GM18517 (cell line): ENCODE results near the gene C8B.

Experiments
- ATAC-seq: cut with Tn5 transposase; IDR thresholded peaks from one replicate; pipeline ENCODE4 v1.9.1; 2021; ENCODE audit warnings: mild to moderate bottlenecking, moderate library complexity; ENCODE audit not compliant: unreplicated experiment

The C8B gene

DNA sequence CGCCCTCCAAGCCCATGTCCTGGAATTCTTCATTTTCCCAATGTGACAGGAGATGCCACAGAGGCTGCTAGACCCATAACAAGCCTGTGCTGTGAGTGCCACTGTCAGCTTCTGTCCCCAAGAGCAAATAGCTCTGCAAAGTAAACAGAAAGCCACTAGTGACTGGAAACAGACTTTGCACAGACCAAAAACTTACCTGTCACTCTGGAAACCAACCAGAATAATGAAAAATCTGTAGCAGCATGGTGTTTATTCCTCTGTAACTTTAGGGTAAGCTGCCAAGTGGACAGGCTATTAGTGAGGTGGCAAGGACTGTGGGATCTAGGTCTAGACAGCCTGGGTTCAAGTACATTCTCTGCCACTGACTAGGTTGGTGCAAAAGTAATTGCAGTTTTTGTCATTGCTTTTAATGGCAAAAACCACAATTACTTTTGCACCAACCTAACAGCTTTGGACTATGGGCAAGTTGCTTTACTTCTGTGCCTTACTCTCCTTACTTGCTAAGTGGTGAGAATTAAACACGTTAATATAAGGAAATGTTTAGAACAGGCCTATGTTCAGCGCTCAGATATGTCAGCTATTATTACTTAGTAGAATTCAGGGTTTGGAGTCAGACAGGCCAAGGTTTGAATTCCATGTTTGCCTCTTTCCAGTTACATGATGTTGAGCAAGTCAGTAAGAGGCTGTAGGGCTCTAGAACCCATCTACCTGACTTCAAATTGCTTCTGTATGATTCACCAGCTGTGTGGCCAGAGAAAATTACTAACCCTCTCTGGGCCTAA lies at the start of gene C8B:
C8B (minus strand) TSS at position 100 of the 782 bp plus-strand sequence; CDS start at position 33, 67 bp downstream.
- ATAC-seq = no peak

DNA sequence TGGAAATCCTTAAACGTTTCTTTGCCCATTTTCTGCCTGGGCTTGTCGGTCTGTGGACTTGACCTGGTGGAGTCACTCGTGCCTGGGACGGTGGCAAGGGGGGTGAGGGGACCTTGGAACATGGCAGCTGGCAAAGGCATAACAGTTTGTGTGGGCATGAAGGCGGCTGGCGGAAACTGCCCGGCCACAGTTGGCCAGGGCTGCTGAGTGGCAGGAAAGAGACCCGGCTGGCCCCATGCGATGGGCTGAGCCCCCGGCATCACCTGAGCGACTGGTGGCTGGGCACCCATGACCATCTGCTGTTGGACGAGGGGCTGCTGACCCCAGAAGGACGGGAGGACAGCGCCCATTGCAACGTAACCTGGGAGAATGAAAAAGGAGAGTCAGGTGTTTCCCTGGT lies 49.3 kb upstream of the C8B start:
- no peak for ATAC-seq

DNA sequence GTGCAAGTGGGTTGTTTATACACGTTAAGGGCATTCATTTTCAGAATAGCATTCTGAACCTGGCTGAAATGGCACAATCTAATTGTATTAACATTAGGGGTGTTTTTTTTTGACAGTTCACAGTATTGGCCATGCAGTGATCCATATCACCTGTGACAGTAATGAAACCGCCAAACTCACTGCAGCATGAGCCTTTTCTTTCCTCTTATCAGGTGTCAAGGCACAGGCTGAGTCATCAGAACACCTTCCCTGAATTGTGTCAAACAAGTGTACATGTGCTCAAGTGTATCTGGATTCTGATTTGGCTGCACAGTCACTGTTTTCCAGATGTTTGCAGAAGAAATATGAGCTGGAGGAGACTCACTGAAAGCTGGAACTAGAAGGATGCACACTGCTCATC lies 47.7 kb upstream of the C8B start:
- no peak for ATAC-seq

DNA sequence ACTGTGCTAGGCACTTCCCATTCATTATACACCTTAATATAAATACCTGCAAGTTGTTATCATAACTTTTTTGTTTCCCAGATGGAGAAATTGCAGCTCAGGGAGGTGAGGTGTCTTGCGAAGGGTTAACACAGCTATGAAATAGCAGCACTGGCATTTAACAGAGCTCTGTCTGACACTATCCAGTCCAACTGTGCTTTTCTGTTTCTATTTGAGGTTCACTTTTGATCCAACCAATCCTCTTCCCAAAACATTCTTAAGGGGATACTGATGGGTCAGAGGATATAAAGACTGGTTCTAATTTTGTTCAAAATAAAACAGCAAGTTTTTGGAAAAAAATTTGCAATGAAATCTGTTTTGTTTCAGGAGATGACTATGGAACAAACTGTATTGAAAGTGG lies 46.5 kb upstream of the C8B start:
- no peak for ATAC-seq

DNA sequence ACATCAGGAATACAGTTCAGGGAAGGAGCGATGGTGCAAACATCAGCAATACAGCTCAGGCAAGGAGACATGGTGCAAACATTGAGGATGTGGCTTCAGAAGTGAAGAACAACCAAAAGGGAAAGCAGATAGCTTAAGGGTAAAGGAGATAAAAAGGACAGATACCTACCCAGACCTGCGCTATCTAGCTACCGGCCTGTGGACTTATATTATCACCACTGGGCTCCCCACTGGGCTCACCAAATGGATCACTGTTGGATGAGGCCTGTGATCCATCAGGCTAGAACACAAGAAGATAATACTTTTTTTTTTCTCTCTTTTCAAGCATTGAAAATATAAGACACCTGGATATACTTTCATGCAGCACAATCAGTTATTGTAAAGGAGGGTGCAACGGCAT lies 44.7 kb upstream of the C8B start:
- no peak for ATAC-seq

DNA sequence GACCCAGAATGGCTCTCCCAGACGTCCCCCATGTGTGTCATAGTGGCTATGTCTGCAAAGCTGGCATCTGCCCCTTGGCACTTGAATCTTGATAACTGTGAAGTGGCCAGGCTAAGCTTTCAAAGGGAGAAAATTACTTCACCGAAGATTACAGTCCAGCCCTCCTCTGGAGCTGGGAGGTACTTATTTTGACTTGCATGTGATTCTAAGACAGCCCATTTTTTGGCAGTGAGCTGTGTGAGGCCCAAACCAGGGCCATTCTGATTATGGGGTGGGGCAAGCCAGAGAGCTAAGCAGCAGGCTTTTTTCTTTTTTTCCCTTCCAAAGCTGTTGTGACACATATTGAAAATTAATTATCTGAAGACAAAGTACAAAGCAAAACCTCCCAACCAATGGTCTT lies 42.1 kb upstream of the C8B start:
- no peak for ATAC-seq

DNA sequence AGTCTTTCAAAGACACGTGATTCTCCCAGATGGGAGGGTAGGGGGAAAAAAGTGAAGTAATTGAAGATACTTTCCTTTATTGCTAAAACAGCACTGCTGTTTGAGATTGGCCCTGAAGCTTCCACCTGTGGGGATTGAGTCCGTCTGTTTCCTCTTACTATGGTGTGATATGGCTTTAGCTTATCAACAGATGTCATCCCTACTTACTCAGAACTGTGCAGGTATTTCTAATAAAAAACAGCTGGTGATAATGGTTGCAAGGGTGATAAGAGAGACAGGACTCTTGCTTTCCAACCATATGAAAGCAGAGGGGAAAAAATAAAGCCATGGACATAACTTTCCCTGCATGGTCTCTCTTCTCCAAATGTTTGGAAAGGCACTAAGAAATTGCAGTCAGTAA lies 41.7 kb upstream of the C8B start:
- no peak for ATAC-seq

DNA sequence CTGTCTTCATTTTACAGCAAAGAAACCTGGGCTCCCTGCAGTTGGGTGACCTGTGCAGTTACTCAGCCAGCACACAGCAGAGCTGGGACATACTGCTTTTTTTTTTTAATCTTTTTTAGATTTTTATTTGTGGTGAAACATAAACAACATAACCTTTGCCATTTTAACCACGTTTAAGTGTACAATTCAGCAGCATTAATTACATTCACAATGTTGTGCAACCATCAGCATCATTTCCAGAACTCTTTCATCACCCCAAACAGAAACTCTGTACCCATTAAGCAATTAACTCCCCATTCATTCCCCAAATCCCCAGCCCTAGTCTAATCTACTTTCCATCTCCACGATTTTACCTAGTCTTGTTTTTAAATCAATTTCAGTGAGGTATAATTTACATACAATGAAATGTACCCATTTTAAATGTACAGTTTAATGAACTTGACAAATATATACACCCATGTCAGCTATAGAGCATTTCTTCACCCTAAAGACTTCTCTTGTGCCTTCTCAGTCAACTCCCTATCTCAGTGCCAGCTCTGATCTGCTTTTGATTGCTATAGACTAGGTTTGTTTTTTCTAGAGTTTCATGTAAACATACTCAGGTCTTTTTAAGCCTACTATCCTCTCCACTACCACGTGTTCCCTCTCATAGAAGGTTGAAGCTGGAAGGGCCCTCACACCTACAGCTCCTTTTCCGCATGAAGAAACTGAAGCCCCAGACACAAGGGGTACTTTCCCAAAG lies 37.8 kb upstream of the C8B start:
- ATAC-seq = no peak

DNA sequence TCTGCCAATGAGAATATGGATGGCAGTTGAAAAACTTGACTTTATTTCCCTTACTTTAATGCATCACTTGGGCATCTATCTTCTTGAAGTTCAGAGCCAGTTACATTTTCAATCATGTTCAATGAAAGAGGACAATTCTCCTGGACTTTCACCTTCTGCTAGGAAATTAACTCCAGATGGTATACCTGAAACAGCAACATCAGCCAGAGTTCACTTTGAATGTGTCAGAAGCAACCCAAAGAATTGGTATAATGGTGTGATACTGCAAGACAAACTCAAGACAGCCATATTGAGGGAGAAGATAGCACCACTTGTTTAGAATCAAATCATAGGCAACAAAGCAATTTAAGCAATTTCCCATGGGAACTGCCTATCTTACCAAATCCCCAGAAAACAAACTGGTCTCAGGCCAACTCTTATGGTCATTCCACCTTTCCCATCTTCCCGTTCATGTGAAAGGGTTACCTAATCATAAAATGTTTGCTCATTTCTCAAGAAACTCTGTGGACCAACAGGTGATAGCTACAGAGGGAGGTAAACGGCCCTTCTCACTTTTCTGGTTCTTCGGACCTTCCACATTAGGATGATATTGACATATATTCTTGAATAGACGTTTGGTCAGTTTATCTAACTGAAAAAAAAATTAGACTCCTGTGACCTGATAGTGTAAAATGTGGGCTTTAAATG lies 29.7 kb upstream of the C8B start:
- no peak for ATAC-seq

DNA sequence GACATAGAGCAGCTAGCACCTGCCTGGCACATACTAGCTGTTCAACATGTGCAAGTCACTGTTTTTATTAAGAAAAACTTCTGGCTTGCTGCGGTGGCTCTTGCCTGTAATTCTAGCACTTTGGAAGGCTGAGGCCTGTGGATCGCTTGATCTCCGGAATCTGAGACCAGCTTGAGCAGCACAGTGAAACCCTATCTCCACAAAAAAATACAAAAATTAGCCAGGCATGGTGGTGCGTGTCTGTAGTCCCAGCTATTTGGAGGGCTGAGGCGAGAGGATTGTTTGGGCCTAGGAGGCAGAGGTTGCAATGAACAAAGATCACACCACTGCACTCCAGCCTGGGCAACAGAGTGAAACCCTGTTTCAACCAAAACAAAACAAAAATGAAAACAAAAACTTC lies 27.7 kb upstream of the C8B start:
- ATAC-seq = no peak

DNA sequence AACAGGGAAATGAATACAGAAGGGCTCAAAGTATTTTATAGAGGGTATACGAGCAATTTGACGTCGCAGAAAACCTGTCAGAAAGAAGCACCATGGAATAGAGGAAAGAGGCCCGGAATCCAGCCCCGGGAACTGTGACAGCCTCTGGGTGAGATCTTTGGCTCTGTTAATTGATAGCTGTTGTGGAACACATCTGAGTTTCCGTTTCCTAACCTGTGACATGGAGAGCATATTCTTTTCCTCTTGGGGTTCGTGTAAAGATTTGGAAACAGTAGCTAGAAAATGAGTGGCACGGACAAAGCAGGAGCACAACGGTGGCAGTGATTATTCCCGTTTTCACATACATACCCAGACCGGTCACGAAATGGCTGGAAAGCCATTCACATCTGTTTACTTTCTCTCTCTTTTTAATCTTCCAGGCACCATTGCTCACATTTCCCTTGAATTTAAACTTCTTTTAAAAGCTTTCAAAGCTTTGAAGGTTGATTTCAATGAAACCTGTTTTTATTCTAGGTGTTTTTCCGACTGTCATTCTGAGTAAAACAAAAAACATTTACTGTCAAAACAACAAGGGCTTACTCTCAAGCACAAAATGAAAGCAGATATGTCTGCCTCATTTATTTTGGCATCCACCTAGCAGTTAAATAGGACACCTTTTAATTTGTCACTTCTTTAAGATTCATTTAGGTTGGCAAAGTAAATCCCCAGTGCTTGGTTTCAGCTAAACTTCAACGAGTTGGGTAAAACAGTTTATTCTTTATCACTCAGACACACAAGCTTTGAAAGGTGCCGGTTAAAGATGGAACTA lies 26.7 kb upstream of the C8B start:
- ATAC-seq = no peak

DNA sequence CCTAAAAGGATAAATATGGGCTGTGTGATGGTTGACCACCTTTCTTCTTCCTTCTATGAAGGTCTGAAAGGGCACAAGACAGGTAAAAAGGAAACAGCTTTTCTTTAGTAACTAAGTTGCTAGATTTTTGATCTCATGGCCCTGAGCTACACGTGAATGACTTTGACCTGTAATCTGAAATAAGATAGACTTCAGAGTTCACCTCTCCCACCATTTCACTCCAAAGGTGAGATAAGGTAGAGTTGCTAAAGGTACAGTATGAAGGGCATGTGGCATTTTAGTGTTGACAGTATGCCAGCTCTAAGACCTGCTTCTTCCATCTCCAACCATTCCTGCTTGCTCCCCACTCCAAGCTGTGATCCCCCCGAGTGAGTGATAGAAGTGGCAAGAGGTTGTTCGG lies 25.8 kb upstream of the C8B start:
- no peak for ATAC-seq

DNA sequence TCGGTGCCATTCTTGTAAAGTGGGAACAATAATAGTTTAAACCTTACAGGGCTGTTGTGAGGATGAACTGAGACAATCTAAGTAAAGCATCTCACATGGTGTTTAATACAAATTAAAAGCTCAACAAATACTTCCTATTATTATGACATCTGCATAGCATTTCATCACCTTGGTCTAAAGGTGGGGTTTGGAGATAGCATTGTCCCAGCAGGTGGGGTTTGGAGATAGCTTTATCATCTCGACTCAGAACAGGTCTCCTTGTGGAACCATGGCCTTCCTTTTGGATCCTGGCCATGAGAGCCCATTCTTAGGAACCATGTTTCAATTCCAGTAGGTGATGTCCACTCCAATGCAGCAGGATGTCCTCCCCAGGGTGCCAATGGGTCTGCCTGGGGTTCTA lies 20.6 kb upstream of the C8B start:
- ATAC-seq = no peak

DNA sequence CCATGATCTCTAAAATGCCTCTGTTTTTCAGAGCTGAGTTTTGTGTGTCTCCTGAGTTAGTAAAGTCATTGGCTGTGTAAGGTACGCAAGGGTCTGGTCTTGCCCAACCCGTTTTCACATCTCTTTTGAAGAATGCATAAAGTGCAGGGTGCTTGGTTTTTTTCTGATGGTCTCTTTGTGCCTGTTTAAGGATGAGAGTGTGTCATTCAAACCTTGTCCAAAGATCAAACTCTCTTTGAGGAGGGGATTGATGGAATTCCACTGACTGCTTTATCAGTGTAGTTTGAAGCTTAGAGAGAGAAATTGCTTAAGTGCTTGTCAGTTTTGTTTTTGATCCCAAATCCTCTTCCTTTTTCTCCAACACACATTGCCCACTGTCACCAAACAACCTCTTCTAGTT lies 20.0 kb upstream of the C8B start:
- no peak for ATAC-seq

DNA sequence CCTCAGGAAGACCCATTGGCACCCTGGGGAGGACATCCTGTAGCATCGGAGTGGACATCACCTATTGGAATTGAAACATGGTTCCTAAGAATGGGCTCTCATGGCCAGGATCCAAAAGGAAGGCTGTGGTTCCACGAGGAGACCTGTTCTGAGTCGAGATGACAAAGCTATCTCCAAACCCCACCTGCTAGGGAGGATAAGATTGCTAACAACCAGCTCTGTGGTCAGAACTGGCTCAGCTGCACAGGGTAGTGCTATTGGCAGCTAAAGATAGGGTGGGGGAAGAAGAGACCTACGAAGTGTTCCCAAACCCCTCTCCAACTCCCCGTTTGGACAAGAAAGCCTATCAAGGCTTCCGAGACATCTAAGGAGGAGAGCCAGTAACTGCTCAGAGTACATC lies 17.7 kb upstream of the C8B start:
- no peak for ATAC-seq

DNA sequence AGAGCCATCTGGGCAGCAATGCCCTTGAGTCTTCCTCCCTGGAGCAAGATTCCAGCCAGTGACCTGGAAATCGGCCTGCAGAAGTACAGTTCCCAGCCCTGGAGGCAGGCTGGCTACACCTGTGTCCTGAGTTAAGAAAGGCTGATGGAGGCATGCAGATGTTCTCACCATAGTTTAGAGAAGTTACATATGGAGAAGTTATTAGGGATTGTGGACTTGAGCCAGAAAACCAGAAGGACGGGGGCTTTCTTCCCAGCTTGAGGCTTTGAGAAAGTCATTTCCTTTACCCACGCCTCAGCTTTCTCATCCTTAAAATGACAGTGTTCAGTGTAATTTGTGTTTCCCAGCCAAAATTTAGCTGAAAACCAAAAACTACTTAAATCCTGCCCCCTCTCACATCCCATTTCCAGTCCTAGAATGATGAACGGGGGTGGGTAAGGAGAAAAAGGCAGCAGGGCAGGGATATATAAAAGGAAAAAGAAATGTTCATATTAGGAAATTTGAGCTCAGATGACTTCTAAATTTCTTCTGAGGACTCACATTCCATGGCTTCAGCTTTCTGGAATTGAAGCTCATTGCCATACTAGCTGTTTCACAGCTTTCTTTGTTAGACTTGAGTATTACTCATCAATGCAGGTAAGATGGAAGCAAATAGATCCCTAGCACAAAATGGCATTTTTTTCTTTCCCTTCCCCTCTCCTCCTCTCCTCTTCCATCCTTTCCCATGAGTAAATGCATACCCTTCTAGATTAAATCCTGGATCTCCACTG lies 14.4 kb upstream of the C8B start:
- ATAC-seq = no peak

DNA sequence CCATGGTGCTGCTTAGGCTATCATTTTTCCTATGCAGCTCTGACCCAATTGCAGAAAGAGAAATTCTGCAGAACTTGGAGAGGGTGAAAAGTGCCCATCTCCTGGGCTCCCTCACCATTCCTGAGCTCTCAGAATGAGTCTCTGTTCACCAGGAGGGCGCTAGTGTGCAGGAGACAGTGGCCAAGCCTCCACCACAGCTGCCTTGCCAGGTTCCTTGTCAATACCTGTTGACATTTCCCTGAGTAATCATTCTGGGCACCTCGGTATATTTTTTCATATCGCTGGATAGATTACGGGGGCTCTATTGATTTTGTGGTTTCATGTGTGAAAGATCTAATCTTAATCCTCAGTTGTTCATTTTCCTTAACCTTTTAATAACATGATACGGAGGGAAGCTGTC lies 13.0 kb upstream of the C8B start:
- no peak for ATAC-seq

DNA sequence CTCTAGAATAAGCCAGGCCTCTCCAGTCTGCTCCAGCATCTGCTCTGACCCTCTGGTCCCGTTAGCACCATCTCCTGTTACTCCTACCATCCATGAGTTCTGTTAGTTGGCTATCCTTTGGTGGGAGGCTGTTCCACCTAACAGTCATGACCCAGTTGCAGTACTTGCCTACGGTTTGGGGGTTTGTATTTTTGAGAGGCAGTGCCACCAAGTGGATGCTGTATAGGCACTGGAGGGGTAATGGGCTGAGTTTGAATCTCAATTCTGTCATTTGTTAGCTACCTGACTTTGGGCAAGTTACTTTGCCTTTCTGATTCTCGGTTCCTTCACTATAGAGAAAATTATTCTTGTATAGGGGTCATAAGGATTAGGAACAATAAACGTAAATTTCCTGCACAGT lies 12.1 kb upstream of the C8B start:
- no peak for ATAC-seq

DNA sequence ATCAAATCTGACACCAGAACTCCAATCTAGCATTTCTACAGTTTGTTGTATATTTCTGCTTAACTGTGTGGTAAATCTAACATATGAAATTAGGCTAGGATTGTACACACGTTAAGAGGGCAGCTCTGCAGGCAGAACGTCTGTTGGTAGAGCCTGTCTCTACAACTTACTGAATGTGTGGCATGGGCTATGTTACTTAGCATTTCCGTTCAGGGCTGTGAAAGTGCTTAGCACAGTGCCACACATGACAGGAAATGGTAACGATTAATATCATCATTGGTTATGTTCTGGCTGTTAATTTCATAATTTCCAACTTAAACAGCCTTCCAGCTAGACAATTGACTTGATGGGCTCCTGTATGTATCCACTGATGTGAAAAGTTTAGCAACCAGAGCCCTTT lies 9.6 kb upstream of the C8B start:
- no peak for ATAC-seq

DNA sequence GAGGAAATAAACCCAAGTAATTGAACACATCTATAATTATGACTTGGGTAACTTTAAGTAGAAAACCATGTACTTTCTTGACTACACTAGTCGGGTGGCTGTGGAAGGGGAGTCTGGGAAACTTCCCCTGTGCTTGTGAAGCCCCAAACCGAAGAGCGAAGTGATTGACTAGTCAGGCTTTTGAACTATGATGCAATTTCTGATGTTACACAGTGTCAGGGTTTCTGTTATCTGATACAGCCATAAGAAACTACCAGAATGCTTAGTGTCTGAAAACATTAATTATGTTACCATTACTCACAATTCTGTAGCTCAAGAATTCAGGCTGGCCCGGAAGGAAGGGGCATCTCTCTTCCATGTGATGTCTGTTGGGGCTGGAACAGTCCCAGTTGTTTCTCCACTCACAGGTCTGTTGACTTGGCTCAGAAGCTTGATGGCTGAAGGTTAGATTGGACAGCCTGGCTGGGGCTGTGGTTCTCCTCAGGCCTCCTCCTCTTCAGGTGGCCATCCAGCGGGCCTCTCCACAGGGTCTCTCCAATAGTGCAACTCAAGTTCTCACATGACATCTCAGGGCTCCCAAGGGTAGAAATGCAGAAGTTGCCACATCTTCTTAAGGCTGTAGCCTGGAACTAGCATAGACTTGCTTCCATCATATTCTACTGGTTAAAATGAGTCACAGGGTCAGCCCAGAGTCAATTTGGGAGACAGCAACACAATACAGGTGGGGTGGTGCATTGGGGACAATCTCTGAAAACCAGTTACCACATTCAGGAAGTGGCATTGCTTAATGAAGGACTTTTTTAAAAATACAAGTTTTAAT lies 8.3 kb upstream of the C8B start:
- no peak for ATAC-seq
